Measurements from ENCODE around the gene ABTB2. TPM values are rescaled to one million over a fixed set of nuclear protein-coding genes. Genes with fewer than 3 reads are reported as not detected.

ABTB2 gene
- total RNA-seq, 1 experiment from 2014 or later: 3.6 TPM

- no TSS peak for BruUV-seq (replicated peaks)
- no peak overlapping the region for H3K4me3 Mint-ChIP-seq (ENCODE audit: unreplicated experiment)
- TF ChIP-seq CTCF (IDR thresholded peaks at IDR 0.05; ENCODE audit: insufficient read depth in 1 of 2, low read depth in 1 of 2, low read length in 1 of 2, severe bottlenecking in 1 of 2, unreplicated experiment in 1 of 2): no peak
- no peak overlapping the region for H3K27ac Mint-ChIP-seq (ENCODE audit: unreplicated experiment)
- H3K27me3 Mint-ChIP-seq (ENCODE audit: insufficient read depth, unreplicated experiment): no peaks in the 10 kb centered on the region
- ChIA-PET CTCF (no interaction called here), POLR2A (no interaction called here)
- Histone ChIP-seq H3K9me3 (no peaks in the 10 kb centered on the region), H3K4me3 (ENCODE audit: low read depth, low read length) (no peak overlapping the region), H3K36me3 (ENCODE audit: control insufficient read depth, insufficient read depth, low read length) (peaks cover 3% of the 10 kb centered on the region), H3K4me1 (no peaks in the 10 kb centered on the region), H3K27me3 (replicated peaks; ENCODE audit: control insufficient read depth, insufficient read depth, low read length) (no peaks in the 10 kb centered on the region)
- intact Hi-C loops (cut with micrococcal nuclease; ENCODE audit: unreplicated experiment): no loop called here
- no peaks in the 10 kb centered on the region for H3K9me3 Mint-ChIP-seq (ENCODE audit: unreplicated experiment)
- H3K36me3 Mint-ChIP-seq (ENCODE audit: insufficient read depth, unreplicated experiment): peaks cover 65% of the 10 kb centered on the region
- no peak for DNase-seq
- no peaks in the 10 kb centered on the region for H3K4me1 Mint-ChIP-seq (ENCODE audit: low read depth, unreplicated experiment)
Observed at GRCh38 chr11:34140149-34140548, 217.7 kb downstream of the ABTB2 start.

GRCh38 chr11:34139346-34139745 lies 218.5 kb downstream of the ABTB2 start:
- DNase-seq: no peak
- Mint-ChIP-seq H3K27ac (ENCODE audit: unreplicated experiment) (no peak overlapping the region), H3K4me1 (ENCODE audit: low read depth, unreplicated experiment) (no peaks in the 10 kb centered on the region), H3K36me3 (ENCODE audit: insufficient read depth, unreplicated experiment) (peaks cover 57% of the 10 kb centered on the region), H3K9me3 (ENCODE audit: unreplicated experiment) (no peaks in the 10 kb centered on the region), H3K4me3 (ENCODE audit: unreplicated experiment) (no peak overlapping the region), H3K27me3 (ENCODE audit: insufficient read depth, unreplicated experiment) (no peaks in the 10 kb centered on the region)
- Histone ChIP-seq H3K36me3 (ENCODE audit: control insufficient read depth, insufficient read depth, low read length) (no peaks in the 10 kb centered on the region; the same call in none of the 2 replicates), H3K4me3 (ENCODE audit: low read depth, low read length) (no peak overlapping the region), H3K4me1 (no peaks in the 10 kb centered on the region), H3K27me3 (replicated peaks; ENCODE audit: control insufficient read depth, insufficient read depth, low read length) (no peaks in the 10 kb centered on the region), H3K9me3 (no peaks in the 10 kb centered on the region)
- intact Hi-C loops (cut with micrococcal nuclease; ENCODE audit: unreplicated experiment): no loop called here
- BruUV-seq (replicated peaks): no TSS peak
- CTCF ChIA-PET: no interaction called here
- POLR2A ChIA-PET: no interaction called here
- no peak for TF ChIP-seq CTCF (IDR thresholded peaks at IDR 0.05; ENCODE audit: insufficient read depth in 1 of 2, low read depth in 1 of 2, low read length in 1 of 2, severe bottlenecking in 1 of 2, unreplicated experiment in 1 of 2)

GRCh38 chr11:34136420-34136819 lies 221.4 kb downstream of the ABTB2 start:
- Mint-ChIP-seq H3K9me3 (ENCODE audit: unreplicated experiment) (no peaks in the 10 kb centered on the region), H3K4me3 (ENCODE audit: unreplicated experiment) (no peak overlapping the region), H3K4me1 (ENCODE audit: low read depth, unreplicated experiment) (no peaks in the 10 kb centered on the region), H3K27me3 (ENCODE audit: insufficient read depth, unreplicated experiment) (no peaks in the 10 kb centered on the region), H3K36me3 (ENCODE audit: insufficient read depth, unreplicated experiment) (peaks cover 64% of the 10 kb centered on the region), H3K27ac (ENCODE audit: unreplicated experiment) (no peak overlapping the region)
- H3K4me1 ChIP-seq: no peaks in the 10 kb centered on the region
- POLR2A ChIA-PET: no interaction called here
- no peaks in the 10 kb centered on the region for H3K27me3 ChIP-seq (replicated peaks; ENCODE audit: control insufficient read depth, insufficient read depth, low read length)
- CTCF ChIA-PET: no interaction called here
- no TSS peak for BruUV-seq (replicated peaks)
- no peak for DNase-seq
- H3K4me3 ChIP-seq (ENCODE audit: low read depth, low read length): no peak overlapping the region
- no peaks in the 10 kb centered on the region for H3K9me3 ChIP-seq
- no peak for TF ChIP-seq CTCF (IDR thresholded peaks at IDR 0.05; ENCODE audit: insufficient read depth in 1 of 2, low read depth in 1 of 2, low read length in 1 of 2, severe bottlenecking in 1 of 2, unreplicated experiment in 1 of 2)
- intact Hi-C loops (cut with micrococcal nuclease; ENCODE audit: unreplicated experiment): no loop called here
- peaks cover 2% of the 10 kb centered on the region for H3K36me3 ChIP-seq (ENCODE audit: control insufficient read depth, insufficient read depth, low read length)

Measured in Caco-2 (cell line).